HL-60 (cell line): ENCODE measurements around the gene NUCB1.

Experiments used
- DNase-seq, 2 experiments: peaks; one replicate each; pipeline ENCODE4 v3.0.0-alpha.2; 2010 to 2020; ENCODE audit warnings: low read depth in 1 of 2, low spot score in 1 of 2
- H3K27ac ChIP-seq: fragments of 250-450 bp; sonication (Bioruptor Pico); replicated peaks from 2 replicates; pipeline ENCODE4 v1.5.1; 2020; ENCODE audit warnings: mild to moderate bottlenecking, moderate library complexity
- H3K27me3 ChIP-seq: fragments of 250-450 bp; sonication (Bioruptor Pico); 2 replicates; pipeline ENCODE4 v1.5.1; 2021; ENCODE audit warnings: mild to moderate bottlenecking, moderate library complexity; ENCODE audit not compliant: insufficient read depth, poor library complexity, severe bottlenecking
- H3K4me3 ChIP-seq: replicated peaks from 2 replicates; pipeline ENCODE4 v1.5.1; 2011; ENCODE audit warnings: mild to moderate bottlenecking, control low read depth, low read length; ENCODE audit not compliant: insufficient read depth
- GABPA ChIP-seq: IDR thresholded peaks from 2 replicates; pipeline ENCODE4 v1.6.1; 2012; ENCODE audit warnings: low read depth
- POLR2AphosphoS5 ChIP-seq: IDR thresholded peaks from 2 replicates; pipeline ENCODE4 v1.6.1; 2012; ENCODE audit warnings: low read depth
- SPI1 ChIP-seq: IDR thresholded peaks from 2 replicates; pipeline ENCODE4 v1.6.1; 2012; ENCODE audit warnings: low read depth, mild to moderate bottlenecking, borderline replicate concordance
- TF ChIP-seq, protein P1 (sequence below): IDR thresholded peaks from one replicate; pipeline ENCODE4 v1.5.1; 2011; ENCODE audit warnings: low read length, control low read depth, inconsistent platforms; ENCODE audit not compliant: insufficient read depth
- TF ChIP-seq, protein P2 (sequence below): IDR thresholded peaks from 2 replicates; pipeline ENCODE4 v1.6.1; 2012; ENCODE audit warnings: low read depth; ENCODE audit not compliant: insufficient replicate concordance

NUCB1 gene

DNA sequence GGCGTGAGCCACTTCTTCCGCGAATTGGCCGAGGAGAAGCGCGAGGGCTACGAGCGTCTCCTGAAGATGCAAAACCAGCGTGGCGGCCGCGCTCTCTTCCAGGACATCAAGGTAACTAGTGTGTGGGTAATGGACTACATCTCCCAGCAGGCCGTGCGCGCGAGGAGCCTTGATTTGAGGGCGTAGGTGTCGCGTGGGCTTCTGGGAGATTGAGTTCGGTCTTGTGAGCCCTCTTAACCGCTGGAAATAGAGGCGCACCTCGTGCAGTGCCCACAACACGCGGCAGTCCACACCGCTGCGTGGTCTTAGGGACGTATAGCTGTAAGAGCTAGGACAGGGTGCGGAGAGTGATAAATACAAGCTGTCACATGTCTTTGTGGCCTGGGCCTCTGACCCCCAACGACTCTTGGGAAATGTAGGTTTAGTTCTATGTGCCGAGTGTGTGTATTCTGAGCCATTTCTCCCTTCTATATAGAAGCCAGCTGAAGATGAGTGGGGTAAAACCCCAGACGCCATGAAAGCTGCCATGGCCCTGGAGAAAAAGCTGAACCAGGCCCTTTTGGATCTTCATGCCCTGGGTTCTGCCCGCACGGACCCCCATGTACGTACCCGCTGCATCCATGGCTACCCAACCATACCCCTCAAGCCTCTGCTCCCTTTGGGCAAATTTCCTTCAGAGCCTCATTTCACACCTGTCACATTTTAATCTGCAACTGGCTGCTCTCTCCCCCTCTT is 65.9 kb downstream of the NUCB1 start:
- TF ChIP-seq POLR2AphosphoS5 (peak; percentile 35; the same call in 1 of the 2 replicates), SPI1 (no peak)
- TF ChIP-seq, protein P1, sequence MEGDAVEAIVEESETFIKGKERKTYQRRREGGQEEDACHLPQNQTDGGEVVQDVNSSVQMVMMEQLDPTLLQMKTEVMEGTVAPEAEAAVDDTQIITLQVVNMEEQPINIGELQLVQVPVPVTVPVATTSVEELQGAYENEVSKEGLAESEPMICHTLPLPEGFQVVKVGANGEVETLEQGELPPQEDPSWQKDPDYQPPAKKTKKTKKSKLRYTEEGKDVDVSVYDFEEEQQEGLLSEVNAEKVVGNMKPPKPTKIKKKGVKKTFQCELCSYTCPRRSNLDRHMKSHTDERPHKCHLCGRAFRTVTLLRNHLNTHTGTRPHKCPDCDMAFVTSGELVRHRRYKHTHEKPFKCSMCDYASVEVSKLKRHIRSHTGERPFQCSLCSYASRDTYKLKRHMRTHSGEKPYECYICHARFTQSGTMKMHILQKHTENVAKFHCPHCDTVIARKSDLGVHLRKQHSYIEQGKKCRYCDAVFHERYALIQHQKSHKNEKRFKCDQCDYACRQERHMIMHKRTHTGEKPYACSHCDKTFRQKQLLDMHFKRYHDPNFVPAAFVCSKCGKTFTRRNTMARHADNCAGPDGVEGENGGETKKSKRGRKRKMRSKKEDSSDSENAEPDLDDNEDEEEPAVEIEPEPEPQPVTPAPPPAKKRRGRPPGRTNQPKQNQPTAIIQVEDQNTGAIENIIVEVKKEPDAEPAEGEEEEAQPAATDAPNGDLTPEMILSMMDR = no peak
- Histone ChIP-seq H3K27me3 (no peaks in the 10 kb centered on the region), H3K4me3 (peak overlapping the region; percentile 75), H3K27ac (peak overlapping the region; percentile 91)
- peak; percentile 73 to 92 for DNase-seq

DNA sequence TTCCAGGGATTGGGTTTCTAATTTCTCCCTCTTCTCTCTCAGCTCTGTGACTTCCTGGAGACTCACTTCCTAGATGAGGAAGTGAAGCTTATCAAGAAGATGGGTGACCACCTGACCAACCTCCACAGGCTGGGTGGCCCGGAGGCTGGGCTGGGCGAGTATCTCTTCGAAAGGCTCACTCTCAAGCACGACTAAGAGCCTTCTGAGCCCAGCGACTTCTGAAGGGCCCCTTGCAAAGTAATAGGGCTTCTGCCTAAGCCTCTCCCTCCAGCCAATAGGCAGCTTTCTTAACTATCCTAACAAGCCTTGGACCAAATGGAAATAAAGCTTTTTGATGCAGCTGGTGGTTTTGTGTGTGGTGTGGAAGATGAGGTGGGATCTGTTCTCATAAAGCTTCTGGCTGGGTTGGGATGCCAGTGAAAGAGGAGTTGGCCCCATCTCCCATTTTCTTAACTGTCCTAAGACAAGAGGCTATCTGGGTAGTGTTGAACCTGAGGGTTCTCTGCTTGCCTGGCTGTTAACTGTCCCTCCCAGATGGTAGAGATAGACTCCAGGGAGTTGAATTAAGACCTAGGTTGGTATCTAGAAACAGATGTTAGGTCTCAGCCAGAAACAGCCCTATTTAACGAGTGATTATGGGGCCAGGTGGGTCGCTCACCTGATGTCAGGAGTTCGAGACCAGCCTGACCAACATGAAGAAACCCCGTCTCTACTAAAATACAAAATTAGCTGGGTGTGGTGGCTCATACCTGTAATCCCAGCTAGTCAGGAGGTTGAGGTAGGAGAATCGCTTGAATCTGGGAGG is 66.6 kb downstream of the NUCB1 start:
- peak in 1 of 2 experiments; percentile 64 for DNase-seq
- TF ChIP-seq, protein P2, sequence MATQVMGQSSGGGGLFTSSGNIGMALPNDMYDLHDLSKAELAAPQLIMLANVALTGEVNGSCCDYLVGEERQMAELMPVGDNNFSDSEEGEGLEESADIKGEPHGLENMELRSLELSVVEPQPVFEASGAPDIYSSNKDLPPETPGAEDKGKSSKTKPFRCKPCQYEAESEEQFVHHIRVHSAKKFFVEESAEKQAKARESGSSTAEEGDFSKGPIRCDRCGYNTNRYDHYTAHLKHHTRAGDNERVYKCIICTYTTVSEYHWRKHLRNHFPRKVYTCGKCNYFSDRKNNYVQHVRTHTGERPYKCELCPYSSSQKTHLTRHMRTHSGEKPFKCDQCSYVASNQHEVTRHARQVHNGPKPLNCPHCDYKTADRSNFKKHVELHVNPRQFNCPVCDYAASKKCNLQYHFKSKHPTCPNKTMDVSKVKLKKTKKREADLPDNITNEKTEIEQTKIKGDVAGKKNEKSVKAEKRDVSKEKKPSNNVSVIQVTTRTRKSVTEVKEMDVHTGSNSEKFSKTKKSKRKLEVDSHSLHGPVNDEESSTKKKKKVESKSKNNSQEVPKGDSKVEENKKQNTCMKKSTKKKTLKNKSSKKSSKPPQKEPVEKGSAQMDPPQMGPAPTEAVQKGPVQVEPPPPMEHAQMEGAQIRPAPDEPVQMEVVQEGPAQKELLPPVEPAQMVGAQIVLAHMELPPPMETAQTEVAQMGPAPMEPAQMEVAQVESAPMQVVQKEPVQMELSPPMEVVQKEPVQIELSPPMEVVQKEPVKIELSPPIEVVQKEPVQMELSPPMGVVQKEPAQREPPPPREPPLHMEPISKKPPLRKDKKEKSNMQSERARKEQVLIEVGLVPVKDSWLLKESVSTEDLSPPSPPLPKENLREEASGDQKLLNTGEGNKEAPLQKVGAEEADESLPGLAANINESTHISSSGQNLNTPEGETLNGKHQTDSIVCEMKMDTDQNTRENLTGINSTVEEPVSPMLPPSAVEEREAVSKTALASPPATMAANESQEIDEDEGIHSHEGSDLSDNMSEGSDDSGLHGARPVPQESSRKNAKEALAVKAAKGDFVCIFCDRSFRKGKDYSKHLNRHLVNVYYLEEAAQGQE = no peak
- TF ChIP-seq POLR2AphosphoS5 = peak; percentile 6
- peak; percentile 83; the same call in 1 of the 2 replicates for TF ChIP-seq SPI1
- Histone ChIP-seq H3K27me3 (no peaks in the 10 kb centered on the region), H3K4me3 (peak overlapping the region; percentile 75), H3K27ac (peak overlapping the region; percentile 91)

DNA sequence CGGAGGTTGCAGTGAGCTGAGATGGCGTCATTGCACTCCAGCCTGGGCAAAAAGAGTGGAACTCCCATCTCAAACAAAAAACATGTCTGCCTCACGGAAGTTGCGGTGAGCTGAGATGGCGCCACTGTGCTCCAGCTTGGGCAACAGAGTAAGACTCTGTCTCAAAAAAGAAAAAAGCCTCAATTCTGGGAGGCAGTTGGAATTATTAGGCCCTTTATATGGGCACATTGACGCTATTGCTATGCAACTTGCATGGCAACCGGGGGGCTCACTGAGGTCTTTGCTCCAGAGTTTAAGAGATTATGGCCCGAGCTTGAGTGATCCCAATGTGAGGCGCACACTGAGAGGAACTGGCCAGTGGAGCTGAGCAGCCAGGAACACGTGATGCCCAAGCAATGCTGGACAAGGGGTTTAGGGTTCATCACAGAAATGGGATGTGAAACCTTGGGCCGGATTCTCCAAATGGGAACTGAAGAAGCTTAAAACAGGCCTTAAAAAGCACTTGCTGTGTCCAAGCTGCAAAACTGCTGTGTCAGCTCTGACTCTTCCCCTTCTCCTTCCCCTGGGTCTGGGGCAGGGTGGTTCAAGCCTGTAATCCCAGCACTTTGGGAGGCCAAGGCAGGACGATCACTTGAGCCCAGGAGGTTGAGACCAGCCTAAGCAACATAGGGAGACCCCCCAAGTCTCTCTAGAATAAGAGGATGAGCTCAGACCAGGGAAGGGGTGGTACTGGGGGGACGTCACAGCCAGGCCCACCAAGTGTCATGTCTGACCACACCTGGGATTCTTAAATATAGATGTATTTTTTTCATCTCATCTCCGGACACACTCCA is 67.5 kb downstream of the NUCB1 start:
- TF ChIP-seq GABPA = no peak
- TF ChIP-seq POLR2AphosphoS5 = peak; percentile 71
- TF ChIP-seq, protein P1 = no peak
- TF ChIP-seq, protein P2 = peak; percentile 43
- TF ChIP-seq SPI1 = peak; percentile 56; the same call in 1 of the 2 replicates
- Histone ChIP-seq H3K4me3 (no peak overlapping the region), H3K27ac (peak overlapping the region; percentile 91), H3K27me3 (no peaks in the 10 kb centered on the region)
- peak; percentile 81 to 91 for DNase-seq
